HG03521 (cell line): Measurements from ENCODE around the gene RAB30.

Experiments
- ATAC-seq: cut with Tn5 transposase; IDR thresholded peaks from one replicate; pipeline ENCODE4 v1.9.1; 2021; ENCODE audit warnings: mild to moderate bottlenecking, moderate library complexity; ENCODE audit not compliant: unreplicated experiment

RAB30 gene

GRCh38 chr11:83041126-83041525 lies 30.6 kb downstream of the RAB30 start:
- no peak for ATAC-seq

GRCh38 chr11:83039566-83039965 lies 32.1 kb downstream of the RAB30 start:
- no peak for ATAC-seq

- ATAC-seq = no peak
These were observed 33.8 kb downstream of the RAB30 start for GRCh38 chr11:83037877-83038276.

- ATAC-seq = no peak
These were observed 35.0 kb downstream of the RAB30 start for GRCh38 chr11:83036701-83037100.

- ATAC-seq = no peak
These were observed 36.4 kb downstream of the RAB30 start for GRCh38 chr11:83035070-83035854.

- ATAC-seq = no peak
These were observed 37.1 kb downstream of the RAB30 start for GRCh38 chr11:83034673-83035014.

GRCh38 chr11:83033972-83034672 lies 37.6 kb downstream of the RAB30 start:
- no peak for ATAC-seq

GRCh38 chr11:83033371-83033770 lies 38.3 kb downstream of the RAB30 start:
- no peak for ATAC-seq

GRCh38 chr11:83031127-83031526 lies 40.6 kb downstream of the RAB30 start:
- ATAC-seq = no peak

- ATAC-seq = no peak
These were observed 43.9 kb downstream of the RAB30 start for GRCh38 chr11:83027794-83028193.

- no peak for ATAC-seq
These were observed 44.4 kb downstream of the RAB30 start for GRCh38 chr11:83027289-83027688.

- ATAC-seq = no peak
These were observed 45.5 kb downstream of the RAB30 start for GRCh38 chr11:83026229-83026628.

GRCh38 chr11:83025267-83025704 lies 46.4 kb downstream of the RAB30 start:
- ATAC-seq = no peak

- no peak for ATAC-seq
These were observed 47.3 kb downstream of the RAB30 start for GRCh38 chr11:83024270-83024854.

GRCh38 chr11:83023410-83023809 lies 48.3 kb downstream of the RAB30 start:
- no peak for ATAC-seq

GRCh38 chr11:83021780-83022125 lies 49.9 kb downstream of the RAB30 start:
- ATAC-seq = no peak

GRCh38 chr11:83020942-83021779 lies 50.5 kb downstream of the RAB30 start:
- ATAC-seq = no peak

- no peak for ATAC-seq
These were observed 51.7 kb downstream of the RAB30 start for GRCh38 chr11:83019888-83020579.

- ATAC-seq = no peak
These were observed 56.7 kb downstream of the RAB30 start for GRCh38 chr11:83014951-83015350.

- no peak for ATAC-seq
These were observed 59.3 kb downstream of the RAB30 start for GRCh38 chr11:83012168-83013067.
